Nephron progenitor cell (in vitro differentiated cells): Measurements from ENCODE around the gene CHSY1.

Experiments used
- DNase-seq: peaks from one replicate; pipeline ENCODE4 v3.0.0; 2021
- H3K27ac Mint-ChIP-seq: 2 replicates; pipeline ENCODE4 v1.8.0; 2021; ENCODE audit warnings: mild to moderate bottlenecking, moderate library complexity, mixed read lengths
- H3K27me3 Mint-ChIP-seq: 2 replicates; pipeline ENCODE4 v1.8.0; 2021; ENCODE audit warnings: mild to moderate bottlenecking, low read depth, mixed read lengths; ENCODE audit not compliant: poor library complexity
- H3K36me3 Mint-ChIP-seq: 2 replicates; pipeline ENCODE4 v1.8.0; 2021; ENCODE audit warnings: low read depth, mixed read lengths
- H3K4me1 Mint-ChIP-seq: 2 replicates; pipeline ENCODE4 v1.8.0; 2021; ENCODE audit warnings: mixed read lengths
- H3K4me3 Mint-ChIP-seq: 2 replicates; pipeline ENCODE4 v1.8.0; 2021; ENCODE audit warnings: mild to moderate bottlenecking, moderate library complexity, mixed read lengths
- H3K9me3 Mint-ChIP-seq: 2 replicates; pipeline ENCODE4 v1.8.0; 2021; ENCODE audit warnings: mild to moderate bottlenecking, moderate library complexity, mixed read lengths
- TF ChIP-seq, protein P1 (sequence below): fragments of 200-600 bp; sonication (generic); IDR thresholded peaks from 2 replicates; pipeline ENCODE4 v1.5.0; 2021; ENCODE audit warnings: antibody characterized with exemption

Gene CHSY1

DNA sequence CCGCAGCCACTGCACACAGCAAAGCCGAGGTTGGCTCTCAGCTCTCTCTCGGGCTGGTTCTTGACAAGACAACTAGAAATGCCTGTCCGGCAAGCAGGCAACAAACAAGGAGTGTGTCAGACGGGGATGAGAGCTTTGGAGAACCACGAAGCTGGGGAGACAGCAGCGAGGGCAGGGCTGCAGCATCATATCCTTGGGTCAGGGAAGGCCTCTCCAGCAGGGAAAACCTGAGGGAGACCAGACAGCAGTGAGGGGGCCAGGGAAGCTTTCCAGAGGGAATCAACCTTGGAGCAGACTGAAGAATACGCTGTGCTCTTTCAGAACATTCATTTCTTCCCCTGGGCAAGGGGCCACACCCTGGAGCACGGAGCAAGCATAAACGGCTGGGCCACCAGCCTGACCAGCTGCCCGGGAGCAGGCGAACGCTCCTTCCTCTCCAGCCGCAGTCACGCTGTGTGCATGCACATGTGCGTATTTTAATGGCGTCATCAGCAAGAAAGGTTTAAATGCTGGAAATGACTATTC lies 58.7 kb downstream of the CHSY1 start:
- Mint-ChIP-seq H3K36me3 (no peaks in the 10 kb centered on the region), H3K27me3 (no peaks in the 10 kb centered on the region), H3K4me3 (no peak overlapping the region), H3K27ac (peak overlapping the region; percentile 87), H3K9me3 (no peaks in the 10 kb centered on the region), H3K4me1 (peaks cover 74% of the 10 kb centered on the region)
- TF ChIP-seq, protein P1, sequence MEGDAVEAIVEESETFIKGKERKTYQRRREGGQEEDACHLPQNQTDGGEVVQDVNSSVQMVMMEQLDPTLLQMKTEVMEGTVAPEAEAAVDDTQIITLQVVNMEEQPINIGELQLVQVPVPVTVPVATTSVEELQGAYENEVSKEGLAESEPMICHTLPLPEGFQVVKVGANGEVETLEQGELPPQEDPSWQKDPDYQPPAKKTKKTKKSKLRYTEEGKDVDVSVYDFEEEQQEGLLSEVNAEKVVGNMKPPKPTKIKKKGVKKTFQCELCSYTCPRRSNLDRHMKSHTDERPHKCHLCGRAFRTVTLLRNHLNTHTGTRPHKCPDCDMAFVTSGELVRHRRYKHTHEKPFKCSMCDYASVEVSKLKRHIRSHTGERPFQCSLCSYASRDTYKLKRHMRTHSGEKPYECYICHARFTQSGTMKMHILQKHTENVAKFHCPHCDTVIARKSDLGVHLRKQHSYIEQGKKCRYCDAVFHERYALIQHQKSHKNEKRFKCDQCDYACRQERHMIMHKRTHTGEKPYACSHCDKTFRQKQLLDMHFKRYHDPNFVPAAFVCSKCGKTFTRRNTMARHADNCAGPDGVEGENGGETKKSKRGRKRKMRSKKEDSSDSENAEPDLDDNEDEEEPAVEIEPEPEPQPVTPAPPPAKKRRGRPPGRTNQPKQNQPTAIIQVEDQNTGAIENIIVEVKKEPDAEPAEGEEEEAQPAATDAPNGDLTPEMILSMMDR: no peak
- no peak for DNase-seq

DNA sequence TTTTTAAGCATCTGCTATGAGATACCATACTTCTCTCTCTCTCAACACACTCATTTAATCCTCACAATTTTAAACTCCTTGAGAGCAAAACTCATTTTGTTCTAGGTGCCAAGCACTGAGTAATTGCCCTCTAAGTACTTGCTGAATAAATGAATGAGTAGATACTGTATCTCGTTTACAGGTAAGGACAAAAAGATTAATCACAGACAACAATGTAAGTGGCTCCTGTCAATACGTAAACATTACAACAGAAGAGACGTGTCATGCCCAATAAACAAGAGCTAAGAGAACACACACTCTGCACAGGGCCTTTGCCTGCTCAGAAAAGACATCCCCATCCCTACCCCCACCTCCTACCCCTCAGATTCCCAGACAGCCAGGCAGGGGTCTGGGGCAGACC lies 59.8 kb downstream of the CHSY1 start:
- peaks cover 71% of the 10 kb centered on the region for H3K4me1 Mint-ChIP-seq
- H3K36me3 Mint-ChIP-seq: peaks cover 6% of the 10 kb centered on the region
- H3K27me3 Mint-ChIP-seq: no peaks in the 10 kb centered on the region
- TF ChIP-seq, protein P1: no peak
- no peak for DNase-seq
- H3K27ac Mint-ChIP-seq: peak overlapping the region; percentile 87
- H3K4me3 Mint-ChIP-seq: no peak overlapping the region
- H3K9me3 Mint-ChIP-seq: no peaks in the 10 kb centered on the region

DNA sequence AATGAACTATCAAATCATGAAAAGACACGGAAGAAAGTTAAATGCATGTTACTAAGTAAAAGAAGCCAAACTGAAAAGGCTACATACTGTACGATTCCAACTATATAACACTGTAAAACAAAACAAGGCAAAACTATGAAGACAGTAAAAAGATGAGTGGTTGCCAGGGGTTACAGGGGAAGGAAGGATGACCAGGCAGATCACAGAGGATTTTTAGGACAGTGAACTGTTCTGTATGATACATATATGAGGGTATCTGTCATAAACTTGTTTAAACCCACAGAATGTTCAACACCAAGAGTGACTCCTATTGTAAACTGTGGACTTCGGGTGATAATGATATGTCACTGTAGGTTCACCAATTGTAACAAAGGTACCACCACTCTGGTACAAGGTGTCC lies 60.6 kb downstream of the CHSY1 start:
- Mint-ChIP-seq H3K4me1 (peaks cover 71% of the 10 kb centered on the region), H3K27ac (no peak overlapping the region), H3K27me3 (no peaks in the 10 kb centered on the region), H3K36me3 (peaks cover 13% of the 10 kb centered on the region), H3K4me3 (no peak overlapping the region), H3K9me3 (no peaks in the 10 kb centered on the region)
- TF ChIP-seq, protein P1: no peak
- DNase-seq: no peak

DNA sequence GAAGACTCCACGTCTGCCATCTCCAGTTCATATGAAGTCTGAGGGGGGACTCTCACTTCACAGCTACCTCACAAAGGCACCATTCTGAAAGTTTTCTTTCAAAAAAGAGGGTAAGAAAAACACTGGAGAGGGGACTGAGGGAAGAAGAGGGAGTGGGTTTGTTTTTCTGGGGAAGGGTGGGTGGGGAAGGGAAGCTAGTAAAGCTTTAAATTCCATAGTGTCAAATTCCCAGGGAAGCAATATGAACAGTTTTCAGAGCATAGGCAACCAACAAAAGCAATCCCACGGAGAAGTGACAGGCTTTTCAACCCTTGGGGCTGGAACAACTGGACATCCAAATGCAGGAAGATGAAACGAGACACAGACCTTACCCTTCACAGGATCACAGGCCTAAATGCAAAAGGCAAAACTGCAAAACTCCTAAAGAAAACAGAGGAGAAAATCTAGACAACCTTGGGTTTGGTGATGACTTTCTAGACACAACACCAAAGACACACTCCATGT lies 61.7 kb downstream of the CHSY1 start:
- H3K4me1 Mint-ChIP-seq: peaks cover 71% of the 10 kb centered on the region
- H3K4me3 Mint-ChIP-seq: peak overlapping the region; percentile 37
- H3K9me3 Mint-ChIP-seq: no peaks in the 10 kb centered on the region
- H3K27ac Mint-ChIP-seq: peak overlapping the region; percentile 94
- DNase-seq: no peak
- H3K36me3 Mint-ChIP-seq: peaks cover 17% of the 10 kb centered on the region
- no peaks in the 10 kb centered on the region for H3K27me3 Mint-ChIP-seq
- TF ChIP-seq, protein P1: no peak

DNA sequence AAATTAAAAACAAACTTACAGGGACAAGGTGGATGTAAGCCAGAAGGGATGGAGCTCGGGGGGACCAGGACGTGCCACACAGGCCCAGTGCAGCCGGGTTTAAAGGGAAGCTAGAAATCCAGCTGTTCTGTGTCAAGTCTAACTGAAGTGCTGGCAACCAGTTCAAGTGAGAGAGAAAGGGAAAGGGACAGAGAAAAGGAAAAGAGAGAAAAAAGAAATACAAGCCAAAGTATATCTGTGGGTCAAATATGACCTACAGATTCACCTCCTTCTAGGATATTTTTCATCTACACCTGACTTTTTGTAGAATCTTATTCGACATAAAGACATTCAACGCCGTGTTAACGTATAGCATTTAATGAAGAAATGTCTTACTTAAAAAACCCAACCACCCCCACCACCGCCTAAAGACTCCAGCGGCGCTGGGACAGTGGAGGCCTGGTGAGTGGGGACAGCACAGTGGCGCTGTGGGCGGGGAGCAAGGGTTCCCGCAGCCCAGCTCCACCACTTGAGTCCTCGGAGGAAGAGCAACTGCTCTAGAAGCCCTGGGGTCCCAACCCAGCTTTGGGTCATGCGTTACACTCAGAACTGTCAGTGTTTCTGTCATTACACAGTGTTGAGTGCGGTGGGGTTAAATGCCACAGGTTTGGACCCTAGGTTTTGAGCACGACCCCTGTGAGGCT lies 62.3 kb downstream of the CHSY1 start:
- TF ChIP-seq, protein P1: no peak
- no peaks in the 10 kb centered on the region for H3K9me3 Mint-ChIP-seq
- H3K4me1 Mint-ChIP-seq: peaks cover 68% of the 10 kb centered on the region

More for the DNA sequence above, 62.3 kb downstream of the CHSY1 start:
- Mint-ChIP-seq H3K27me3 (no peaks in the 10 kb centered on the region), H3K4me3 (peak overlapping the region; percentile 21), H3K27ac (peak overlapping the region; percentile 94), H3K36me3 (peaks cover 21% of the 10 kb centered on the region)
- no peak for DNase-seq
